Measurements from ENCODE around the gene ARMC10. TPM values are rescaled to one million over a fixed set of nuclear protein-coding genes. Genes with fewer than 3 reads are reported as not detected.
A peak's percentile ranks its signal among the peaks of the same experiment; 100 is the strongest.
"Not testable (repeated sequence)": the region's sequence is repeated elsewhere in the genome, so short reads cannot be mapped to it uniquely, and the experiment has no call there.

Gene ARMC10
- total and polyA plus RNA-seq, 3 experiments from 2014 or later, result 44.1 to 57.3 (median 56.6) TPM

DNA sequence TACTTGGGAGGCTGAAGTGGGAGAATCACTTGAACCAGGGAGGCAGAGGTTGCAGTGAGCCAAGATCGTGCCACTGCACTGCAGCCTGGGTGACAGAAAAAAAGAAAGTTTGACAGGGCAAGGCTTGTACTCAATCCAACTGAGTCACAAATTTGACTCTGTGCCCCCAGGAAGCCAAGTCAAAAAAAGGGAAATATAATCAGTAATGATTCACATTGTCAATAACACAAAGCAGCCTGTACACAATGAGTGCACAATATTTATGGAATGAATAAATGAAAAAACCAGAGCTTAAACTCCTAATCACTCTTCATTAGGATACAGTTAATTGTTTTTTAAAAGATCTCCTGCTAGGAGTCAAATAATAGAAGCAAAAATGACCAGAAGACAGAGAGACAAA lies 67.6 kb downstream of the ARMC10 start:
- Mint-ChIP-seq H3K4me1 (peaks cover 17 to 36% (median 30%) of the 10 kb centered on the region in 3 donors), H3K36me3 (peaks cover 6 to 9% (median 9%) of the 10 kb centered on the region in 3 donors), H3K27me3 (no peaks in the 10 kb centered on the region), H3K9me3 (no peaks in the 10 kb centered on the region), H3K4me3 (peak overlapping the region in 1 of 7 donors; percentile 19), H3K27ac (peak overlapping the region in 1 of 8 donors; percentile 15)
- ChIA-PET CTCF (no interaction called here), POLR2A (no interaction called here)
- no peaks in the 10 kb centered on the region for H3K27me3 ChIP-seq (ENCODE audit: insufficient read depth, low read length, poor library complexity, severe bottlenecking)
- no peaks in the 10 kb centered on the region for H3K9me3 ChIP-seq (ENCODE audit: low read length)
- H3K27ac ChIP-seq (ENCODE audit: low read depth, low read length), result no peak overlapping the region
- no peak for DNase-seq
- no peaks in the 10 kb centered on the region for H3K36me3 ChIP-seq (ENCODE audit: insufficient read depth, low read length)
- no peak overlapping the region for H3K4me3 ChIP-seq (ENCODE audit: low read length)
- H3K4me1 ChIP-seq (ENCODE audit: insufficient read depth, low read length), result peaks cover 7% of the 10 kb centered on the region

DNA sequence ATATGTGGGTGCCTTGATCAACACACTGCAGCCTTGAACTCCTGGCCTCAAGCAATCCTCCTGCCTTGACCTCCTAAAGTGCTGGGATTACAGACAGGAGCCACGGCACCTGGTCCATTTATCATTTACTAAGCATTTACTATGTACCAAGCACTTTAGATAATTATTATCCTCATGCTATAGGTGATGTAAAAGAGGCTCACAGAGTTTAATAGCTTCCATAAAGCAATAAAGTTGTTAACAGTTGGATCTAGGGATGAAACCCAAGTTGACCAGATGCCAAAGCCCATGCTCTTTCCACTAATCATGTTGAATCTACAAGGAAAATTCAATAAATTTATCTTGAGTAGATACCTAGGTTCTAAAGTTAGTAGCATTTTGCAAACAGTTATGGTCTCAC lies 68.9 kb downstream of the ARMC10 start:
- Histone ChIP-seq H3K27me3 (ENCODE audit: insufficient read depth, low read length, poor library complexity, severe bottlenecking) (no peaks in the 10 kb centered on the region), H3K36me3 (ENCODE audit: insufficient read depth, low read length) (no peaks in the 10 kb centered on the region), H3K4me3 (ENCODE audit: low read length) (no peak overlapping the region), H3K4me1 (ENCODE audit: insufficient read depth, low read length) (peaks cover 13% of the 10 kb centered on the region), H3K9me3 (ENCODE audit: low read length) (no peaks in the 10 kb centered on the region), H3K27ac (ENCODE audit: low read depth, low read length) (no peak overlapping the region)
- Mint-ChIP-seq H3K27ac (no peak overlapping the region), H3K27me3 (no peaks in the 10 kb centered on the region), H3K4me1 (peaks cover 29 to 50% (median 43%) of the 10 kb centered on the region in 3 donors), H3K4me3 (no peak overlapping the region), H3K36me3 (peaks cover 6 to 13% (median 9%) of the 10 kb centered on the region in 3 donors), H3K9me3 (peaks cover 0 to under 1% (median 0%) of the 10 kb centered on the region in 5 donors)
- POLR2A ChIA-PET, result no interaction called here
- no peak for DNase-seq
- CTCF ChIA-PET, result no interaction called here

DNA sequence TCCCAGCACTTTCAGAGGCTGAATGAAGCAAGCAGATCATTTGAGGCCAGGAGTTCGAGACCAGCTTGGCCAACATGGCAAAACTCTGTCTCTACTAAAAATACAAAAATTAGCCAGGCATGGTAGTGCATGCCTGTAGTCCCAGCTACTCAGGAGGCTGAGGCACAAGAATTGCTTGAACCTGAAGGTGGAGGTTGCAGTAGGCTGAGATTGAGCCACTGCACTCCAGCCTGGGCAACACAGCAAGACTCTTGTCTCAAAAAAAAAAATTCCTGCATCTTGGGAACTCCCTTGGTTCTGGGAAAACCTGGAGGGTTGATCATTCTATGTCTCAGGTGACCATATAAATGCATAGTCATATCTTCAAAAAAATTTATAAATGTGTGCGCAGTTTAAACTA lies 69.8 kb downstream of the ARMC10 start:
- H3K9me3 ChIP-seq (ENCODE audit: low read length); DNase-seq; POLR2A ChIA-PET; H3K36me3 ChIP-seq (ENCODE audit: insufficient read depth, low read length); H3K27ac ChIP-seq (ENCODE audit: low read depth, low read length); H3K4me3 Mint-ChIP-seq; H3K9me3 Mint-ChIP-seq; H3K27me3 Mint-ChIP-seq; H3K27me3 ChIP-seq (ENCODE audit: insufficient read depth, low read length, poor library complexity, severe bottlenecking); H3K4me3 ChIP-seq (ENCODE audit: low read length): not testable (repeated sequence)
- CTCF ChIA-PET, result interaction anchor here (0.9 kb wide), 1 partner anchor 69 kb away, joined by 3 read pairs; no protein-coding TSS in a partner anchor
- Mint-ChIP-seq H3K4me1 (peaks cover 33 to 55% (median 47%) of the 10 kb centered on the region in 3 donors), H3K36me3 (peaks cover 6 to 17% (median 9%) of the 10 kb centered on the region in 3 donors), H3K27ac (peak overlapping the region in 3 of 8 donors; percentile 40 to 73 (median 57))
- H3K4me1 ChIP-seq (ENCODE audit: insufficient read depth, low read length), result peaks cover 17% of the 10 kb centered on the region

DNA sequence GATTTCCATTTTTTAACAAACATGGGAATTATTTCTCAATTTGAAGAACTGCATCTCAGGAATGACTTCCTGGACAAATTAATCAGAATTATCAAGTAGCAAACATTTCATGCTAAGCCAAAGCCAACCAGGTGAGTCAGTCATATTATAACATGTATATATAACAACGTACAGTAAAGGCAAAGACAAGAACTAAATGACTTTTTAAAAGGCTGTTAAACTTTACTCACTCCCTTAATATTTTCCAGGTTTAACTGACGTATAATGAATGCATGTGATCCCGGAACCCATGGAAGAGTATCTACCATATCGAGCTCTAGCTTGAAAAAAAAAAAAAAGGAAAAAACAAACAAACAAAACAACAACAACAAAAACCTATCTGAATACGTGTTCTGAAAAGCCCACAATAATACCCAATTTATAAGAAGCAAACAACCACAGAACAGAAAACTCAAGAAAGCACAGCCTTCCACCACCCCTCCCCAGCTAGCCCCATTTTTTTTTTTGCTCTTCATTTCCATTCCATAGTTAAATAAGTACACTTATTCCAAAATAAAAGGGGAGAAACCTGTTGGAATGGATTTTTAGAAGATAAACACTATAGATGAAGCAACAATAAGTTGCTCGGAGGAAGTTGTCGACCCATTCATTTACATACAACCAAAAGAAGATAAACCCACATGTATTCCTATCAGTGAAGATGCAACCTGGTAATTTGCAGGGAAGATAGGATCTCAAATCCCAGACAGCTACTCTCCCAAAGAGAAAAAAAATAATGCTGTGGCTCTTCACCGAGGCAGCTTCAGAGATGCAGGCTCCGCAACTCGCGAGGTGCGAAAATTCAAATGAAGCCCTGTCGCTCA lies 73.4 kb downstream of the ARMC10 start:
- peak overlapping the region; percentile 92 to 99 (median 99) for H3K4me3 Mint-ChIP-seq
- H3K36me3 Mint-ChIP-seq, result peaks cover 0 to 8% (median under 1%) of the 10 kb centered on the region in 3 donors
- ChIA-PET CTCF (interaction anchor here (1.6 kb wide), 1 partner anchor 73 kb away, joined by 5 read pairs; the partner anchor contains the start of genes ARMC10 and FBXL13), POLR2A (interaction anchor here (0.6 to 0.7 kb wide), 2 partner anchors 73 to 132 kb away, joined by 3 to 4 read pairs; no protein-coding TSS in a partner anchor)
- H3K27me3 Mint-ChIP-seq, result peaks cover 0 to 1% of the 10 kb centered on the region in 2 donors
- peaks cover 21% of the 10 kb centered on the region for H3K4me1 ChIP-seq (ENCODE audit: insufficient read depth, low read length)
- peak overlapping the region; percentile 69 for H3K27ac ChIP-seq (ENCODE audit: low read depth, low read length)
- H3K4me3 ChIP-seq (ENCODE audit: low read length), result peak overlapping the region; percentile 71
- DNase-seq, result no peak
- H3K9me3 ChIP-seq (ENCODE audit: low read length), result no peaks in the 10 kb centered on the region
- peak overlapping the region; percentile 79 to 98 (median 97) for H3K27ac Mint-ChIP-seq
- no peaks in the 10 kb centered on the region for H3K27me3 ChIP-seq (ENCODE audit: insufficient read depth, low read length, poor library complexity, severe bottlenecking)
- H3K36me3 ChIP-seq (ENCODE audit: insufficient read depth, low read length), result no peaks in the 10 kb centered on the region
- H3K4me1 Mint-ChIP-seq, result peaks cover 35 to 56% (median 54%) of the 10 kb centered on the region in 3 donors
- peaks cover 0 to 2% (median 0%) of the 10 kb centered on the region in 5 donors for H3K9me3 Mint-ChIP-seq

Other genes starting within 250 kb of the ARMC10 start
- gene LRRC17, start 162.1 kb upstream of the ARMC10 start, total RNA-seq, result not detected
- not detected for gene LRRC17, start 162.1 kb upstream of the ARMC10 start, polyA plus RNA-seq
- under 1 TPM; 0.62 to 0.66 TPM for gene FBXL13, start 344 bp upstream of the ARMC10 start, total RNA-seq
- 0.43 TPM for gene FBXL13, start 344 bp upstream of the ARMC10 start, polyA plus RNA-seq
- 1 to 10 TPM; 8.4 to 8.5 TPM for gene NAPEPLD, start 74.0 kb downstream of the ARMC10 start, total RNA-seq
- gene NAPEPLD, start 74.0 kb downstream of the ARMC10 start, polyA plus RNA-seq, result 7.6 TPM
- gene PMPCB, start 222.3 kb downstream of the ARMC10 start, total RNA-seq, result 10 to 100 TPM; 81.9 to 82.5 TPM
- 63.4 TPM for gene PMPCB, start 222.3 kb downstream of the ARMC10 start, polyA plus RNA-seq

Data from CD8-positive, alpha-beta memory T cell (primary cell).